Measurements from ENCODE around the gene ARHGEF7.

DNA sequence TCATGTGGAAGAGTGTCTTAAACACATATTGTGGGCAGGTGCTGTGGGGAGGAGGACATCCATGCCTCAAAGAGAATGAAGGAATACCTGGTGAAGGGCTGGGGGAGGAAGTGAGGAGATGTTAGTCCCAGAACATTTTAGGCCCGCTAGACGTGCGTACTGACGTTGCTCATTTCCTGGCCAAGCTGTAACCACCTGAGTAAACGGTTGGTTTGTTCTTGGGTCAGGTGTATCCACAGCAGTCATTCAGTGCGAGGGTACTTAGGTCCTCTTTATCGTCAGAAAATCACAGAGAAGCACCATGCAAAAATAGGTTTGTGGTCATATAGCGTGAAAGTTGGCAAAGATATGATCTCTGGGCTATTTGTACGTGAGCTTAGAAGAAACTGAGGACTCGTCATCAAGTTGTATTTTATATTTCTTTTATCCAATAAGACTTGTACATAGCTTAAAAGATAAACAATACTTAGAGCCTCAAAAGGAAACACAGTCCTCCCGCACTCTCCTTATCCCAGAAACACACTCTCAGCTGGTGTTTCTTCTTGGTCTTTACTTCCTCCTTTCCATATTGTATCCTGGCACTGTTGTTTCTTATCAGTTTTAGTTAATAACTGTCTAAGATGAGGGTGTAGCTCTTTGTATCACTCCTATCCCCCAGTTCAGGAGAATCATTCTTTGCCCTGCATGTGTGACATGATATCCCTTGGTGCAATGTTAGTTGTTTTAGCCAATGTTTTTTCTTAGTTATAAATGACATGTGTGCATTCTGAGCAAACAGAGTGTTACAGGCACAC, 52.0 kb downstream of the ARHGEF7 start:
- TF ChIP-seq POLR2A (IDR thresholded peaks at IDR 0.05; ENCODE audit: low read depth, low read length) (no peak), POLR2AphosphoS5 (IDR thresholded peaks at IDR 0.05; ENCODE audit: low read depth, low read length) (no peak)
